ENCODE data around the gene KCNIP4. TPM values are rescaled to one million over a fixed set of nuclear protein-coding genes. Genes with fewer than 3 reads are reported as not detected.

Gene KCNIP4
- polyA plus RNA-seq, 3 donors = 0.09 to 0.25 TPM; not detected in 1

DNA sequence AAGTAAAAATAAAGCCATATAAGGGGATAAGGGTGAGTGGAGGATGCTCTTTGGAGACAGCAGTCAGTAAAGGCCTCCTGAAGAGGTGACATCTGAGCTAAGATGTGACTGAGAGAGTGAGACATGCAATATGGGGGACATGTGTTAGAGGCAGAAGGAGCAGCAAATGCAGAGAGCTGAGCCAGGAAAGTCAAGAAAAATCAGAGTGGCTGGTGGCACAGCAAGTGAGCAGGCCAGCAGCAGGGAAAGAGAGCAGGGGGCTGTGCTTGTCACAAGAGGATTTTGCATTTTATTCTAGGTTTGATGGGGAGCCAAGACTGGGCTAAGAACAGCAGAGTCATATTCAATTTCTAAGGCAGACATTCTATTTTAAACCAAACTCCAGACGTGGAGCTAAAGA, 394.5 kb downstream of the KCNIP4 start:
- Histone ChIP-seq H3K27me3 (ENCODE audit: control insufficient read depth in 2 of 2, insufficient read depth in 2 of 2, low read length in 2 of 2) (no peaks in the 10 kb centered on the region), H3K27ac (ENCODE audit: low read depth in 1 of 2, low read length in 2 of 2) (no peak overlapping the region), H3K9ac (ENCODE audit: insufficient read depth, low read length, poor library complexity, severe bottlenecking) (no peak overlapping the region), H4K20me1 (ENCODE audit: insufficient read depth, low read length) (no peaks in the 10 kb centered on the region), H3K79me2 (ENCODE audit: insufficient read depth, low read length) (no peaks in the 10 kb centered on the region), H3K4me3 (replicated peaks in 1 of 3; ENCODE audit: low read depth in 2 of 3, low read length in 3 of 3) (no peak overlapping the region), H2AFZ (ENCODE audit: insufficient read depth, low read depth, low read length, poor library complexity, severe bottlenecking) (no peak overlapping the region), H3K4me2 (replicated peaks; ENCODE audit: extremely low read depth, low read length, poor library complexity, severe bottlenecking) (no peak overlapping the region), H3K9me3 (replicated peaks in 1 of 2; ENCODE audit: control insufficient read depth in 1 of 2, insufficient read depth in 1 of 2, low read length in 2 of 2) (no peaks in the 10 kb centered on the region), H3K4me1 (ENCODE audit: control insufficient read depth in 1 of 2, insufficient read depth in 2 of 2, low read length in 2 of 2) (no peaks in the 10 kb centered on the region), H3K36me3 (replicated peaks in 1 of 2; ENCODE audit: control insufficient read depth in 1 of 2, insufficient read depth in 2 of 2, low read length in 2 of 2) (no peaks in the 10 kb centered on the region)
- no peaks in the 10 kb centered on the region for H3K4me1 Mint-ChIP-seq
- H3K27ac Mint-ChIP-seq = no peak overlapping the region
- H3K36me3 Mint-ChIP-seq = no peaks in the 10 kb centered on the region
- H3K27me3 Mint-ChIP-seq (ENCODE audit: low read depth in 3 of 3) = peaks cover 0 to 2% (median 0%) of the 10 kb centered on the region in 3 donors
- WGBS (ENCODE audit: insufficient coverage) = no CpG with 5 or more reads among the region's 1 CpG
- intact Hi-C loops (cut with micrococcal nuclease) = no loop called here
- peaks cover 0 to 7% (median 1%) of the 10 kb centered on the region in 7 donors for H3K9me3 Mint-ChIP-seq
- no peak for DNase-seq
- no peak for TF ChIP-seq CTCF (IDR thresholded peaks at IDR 0.05)
- no peak overlapping the region for H3K4me3 Mint-ChIP-seq

GRCh38 chr4:21552455-21552854, 396.1 kb downstream of the KCNIP4 start:
- Mint-ChIP-seq H3K27ac (no peak overlapping the region), H3K9me3 (peaks cover 0 to 7% (median 1%) of the 10 kb centered on the region in 7 donors), H3K27me3 (ENCODE audit: low read depth in 3 of 3) (peaks cover 0 to 2% (median 0%) of the 10 kb centered on the region in 3 donors), H3K4me1 (no peaks in the 10 kb centered on the region), H3K36me3 (no peaks in the 10 kb centered on the region), H3K4me3 (no peak overlapping the region)
- Histone ChIP-seq H3K27me3 (ENCODE audit: control insufficient read depth in 2 of 2, insufficient read depth in 2 of 2, low read length in 2 of 2) (no peaks in the 10 kb centered on the region), H3K79me2 (ENCODE audit: insufficient read depth, low read length) (no peaks in the 10 kb centered on the region), H3K36me3 (replicated peaks in 1 of 2; ENCODE audit: control insufficient read depth in 1 of 2, insufficient read depth in 2 of 2, low read length in 2 of 2) (no peaks in the 10 kb centered on the region), H2AFZ (ENCODE audit: insufficient read depth, low read depth, low read length, poor library complexity, severe bottlenecking) (no peak overlapping the region), H3K9me3 (replicated peaks in 1 of 2; ENCODE audit: control insufficient read depth in 1 of 2, insufficient read depth in 1 of 2, low read length in 2 of 2) (no peaks in the 10 kb centered on the region), H3K4me3 (replicated peaks in 1 of 3; ENCODE audit: low read depth in 2 of 3, low read length in 3 of 3) (no peak overlapping the region), H3K27ac (ENCODE audit: low read depth in 1 of 2, low read length in 2 of 2) (no peak overlapping the region), H3K4me1 (ENCODE audit: control insufficient read depth in 1 of 2, insufficient read depth in 2 of 2, low read length in 2 of 2) (no peaks in the 10 kb centered on the region), H3K9ac (ENCODE audit: insufficient read depth, low read length, poor library complexity, severe bottlenecking) (no peak overlapping the region), H4K20me1 (ENCODE audit: insufficient read depth, low read length) (no peaks in the 10 kb centered on the region), H3K4me2 (replicated peaks; ENCODE audit: extremely low read depth, low read length, poor library complexity, severe bottlenecking) (no peak overlapping the region)
- WGBS (ENCODE audit: insufficient coverage) = no CpG with 5 or more reads among the region's 1 CpG
- intact Hi-C loops (cut with micrococcal nuclease) = no loop called here
- TF ChIP-seq CTCF (IDR thresholded peaks at IDR 0.05) = no peak
- DNase-seq = no peak

Measured in CD14-positive monocyte (primary cell).